ENCODE results near the gene PDXK.

DNA sequence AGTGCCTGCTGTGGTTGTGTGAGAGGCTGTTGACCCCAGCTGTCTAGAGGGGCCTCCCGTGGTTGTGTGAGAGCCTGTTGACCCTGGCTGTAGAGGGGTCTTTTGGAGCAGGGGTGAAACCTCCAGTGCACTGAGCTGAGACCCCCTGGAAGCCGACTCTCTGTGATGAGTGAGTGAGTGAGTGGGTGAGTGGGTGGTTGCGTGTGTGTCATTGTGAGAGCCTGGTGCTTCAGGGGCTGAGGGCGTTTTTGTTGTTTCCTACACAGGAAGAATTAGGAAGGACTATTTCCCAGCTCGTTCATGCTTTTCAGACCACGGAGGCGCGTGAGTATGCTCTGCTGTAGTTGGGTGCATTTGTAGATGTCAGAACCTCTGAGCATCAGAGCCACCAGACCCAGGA lies 73.5 kb downstream of the PDXK start:
- no peak for TF ChIP-seq CREB1 (IDR thresholded peaks at IDR 0.05)
- TF ChIP-seq EP300 (IDR thresholded peaks at IDR 0.05; ENCODE audit: borderline replicate concordance in 1 of 2, low read depth in 2 of 2, low read length in 2 of 2) = no peak
- no peak for TF ChIP-seq POLR2AphosphoS5 (IDR thresholded peaks at IDR 0.05; ENCODE audit: low read depth, low read length)
- no peak for TF ChIP-seq POLR2A (IDR thresholded peaks at IDR 0.05; ENCODE audit: control extremely low read depth in 1 of 2, low read depth in 2 of 2, low read length in 2 of 2)
- TF ChIP-seq KDM1A (IDR thresholded peaks at IDR 0.05; ENCODE audit: borderline replicate concordance, low read length) = no peak
- TF ChIP-seq, protein P1, sequence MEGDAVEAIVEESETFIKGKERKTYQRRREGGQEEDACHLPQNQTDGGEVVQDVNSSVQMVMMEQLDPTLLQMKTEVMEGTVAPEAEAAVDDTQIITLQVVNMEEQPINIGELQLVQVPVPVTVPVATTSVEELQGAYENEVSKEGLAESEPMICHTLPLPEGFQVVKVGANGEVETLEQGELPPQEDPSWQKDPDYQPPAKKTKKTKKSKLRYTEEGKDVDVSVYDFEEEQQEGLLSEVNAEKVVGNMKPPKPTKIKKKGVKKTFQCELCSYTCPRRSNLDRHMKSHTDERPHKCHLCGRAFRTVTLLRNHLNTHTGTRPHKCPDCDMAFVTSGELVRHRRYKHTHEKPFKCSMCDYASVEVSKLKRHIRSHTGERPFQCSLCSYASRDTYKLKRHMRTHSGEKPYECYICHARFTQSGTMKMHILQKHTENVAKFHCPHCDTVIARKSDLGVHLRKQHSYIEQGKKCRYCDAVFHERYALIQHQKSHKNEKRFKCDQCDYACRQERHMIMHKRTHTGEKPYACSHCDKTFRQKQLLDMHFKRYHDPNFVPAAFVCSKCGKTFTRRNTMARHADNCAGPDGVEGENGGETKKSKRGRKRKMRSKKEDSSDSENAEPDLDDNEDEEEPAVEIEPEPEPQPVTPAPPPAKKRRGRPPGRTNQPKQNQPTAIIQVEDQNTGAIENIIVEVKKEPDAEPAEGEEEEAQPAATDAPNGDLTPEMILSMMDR (IDR thresholded peaks at IDR 0.05; ENCODE audit: control extremely low read depth in 1 of 3, insufficient read depth in 1 of 3, low read depth in 1 of 3, low read length in 3 of 3) = no peak
- no peak for TF ChIP-seq MAFK (IDR thresholded peaks at IDR 0.05; ENCODE audit: low read depth, low read length)
- no peak for TF ChIP-seq GTF2F1 (IDR thresholded peaks at IDR 0.05; ENCODE audit: borderline replicate concordance, low read depth, low read length)
- no peak for TF ChIP-seq TEAD4 (IDR thresholded peaks at IDR 0.05; ENCODE audit: low read depth, low read length)
- TF ChIP-seq SIN3A (conservative IDR thresholded peaks at IDR 0.05 in 1 of 2, IDR thresholded peaks at IDR 0.05 in 1 of 2; ENCODE audit: low read depth in 1 of 2, low read length in 2 of 2) = no peak
- no peak for TF ChIP-seq TAF1 (IDR thresholded peaks at IDR 0.05; ENCODE audit: low read depth, low read length)
- TF ChIP-seq HDAC2 (IDR thresholded peaks at IDR 0.05; ENCODE audit: borderline replicate concordance in 1 of 2, low read depth in 2 of 2, low read length in 2 of 2) = no peak

Data from H1 (cell line).